NCI-H82 (cell line): ENCODE results near the gene ZC3H13.
A peak's percentile ranks its signal among the peaks of the same experiment; 100 is the strongest.

Experiments used
- DNase-seq: peaks from one replicate; lab custom pipeline; 2025; lab: John Stamatoyannopoulos, UW

The ZC3H13 gene

DNA sequence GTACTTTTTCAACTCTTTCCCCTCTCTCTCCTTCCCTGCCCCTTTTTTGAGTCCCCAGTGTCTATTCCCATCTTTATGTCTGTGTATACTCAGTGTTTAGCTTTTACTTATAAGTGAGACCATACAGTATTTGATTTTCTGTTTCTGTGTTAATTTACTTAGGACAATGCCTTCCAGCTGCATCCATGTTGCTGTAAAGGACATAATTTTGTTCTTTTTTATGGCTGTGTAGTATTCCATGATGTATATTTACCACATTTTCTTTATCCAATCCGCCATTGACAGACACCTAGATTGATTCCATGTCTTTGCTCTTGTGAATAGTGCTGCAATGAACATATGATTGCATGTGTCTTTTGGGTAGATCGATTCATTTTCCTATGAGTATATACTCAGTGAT, 10.7 kb upstream of the ZC3H13 start:
- no peak for DNase-seq

DNA sequence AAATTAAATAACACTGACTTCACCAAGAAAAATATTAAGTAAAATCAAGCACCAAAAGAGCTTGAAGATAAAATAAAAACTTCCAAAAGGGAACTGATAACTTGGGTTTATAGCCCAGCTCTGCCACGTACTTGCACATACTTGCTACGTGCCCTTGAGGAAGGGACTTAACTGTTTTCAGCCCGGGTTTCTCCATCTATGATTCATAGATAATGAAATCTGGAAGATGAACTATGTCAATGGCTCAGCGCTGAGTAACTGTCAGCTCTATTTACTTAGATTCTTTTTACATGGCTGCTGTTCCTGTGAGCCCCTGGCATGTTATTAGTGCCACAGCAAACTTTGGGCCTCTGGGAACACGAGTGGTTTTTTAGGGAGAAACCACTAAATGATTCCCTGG, 9.6 kb upstream of the ZC3H13 start:
- DNase-seq: no peak

DNA sequence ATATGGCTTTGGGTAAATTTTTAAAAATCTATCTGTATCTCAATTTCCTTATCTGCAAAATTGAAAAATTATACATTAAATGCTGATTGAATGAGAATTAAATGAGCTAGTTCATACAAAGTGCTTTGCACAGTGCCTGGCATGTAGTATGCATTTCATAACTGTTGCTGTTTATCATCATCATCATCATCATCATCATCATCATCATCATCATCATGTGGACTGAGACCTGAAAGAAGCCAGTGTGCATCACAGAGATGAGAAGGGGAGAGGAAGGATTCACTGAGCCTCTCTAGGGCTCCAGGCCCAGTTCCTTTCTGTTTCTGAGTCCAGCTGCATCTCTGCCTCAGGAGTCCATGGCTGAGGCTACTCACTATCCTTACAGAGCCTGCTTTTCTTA, 6.9 kb upstream of the ZC3H13 start:
- DNase-seq: no peak

DNA sequence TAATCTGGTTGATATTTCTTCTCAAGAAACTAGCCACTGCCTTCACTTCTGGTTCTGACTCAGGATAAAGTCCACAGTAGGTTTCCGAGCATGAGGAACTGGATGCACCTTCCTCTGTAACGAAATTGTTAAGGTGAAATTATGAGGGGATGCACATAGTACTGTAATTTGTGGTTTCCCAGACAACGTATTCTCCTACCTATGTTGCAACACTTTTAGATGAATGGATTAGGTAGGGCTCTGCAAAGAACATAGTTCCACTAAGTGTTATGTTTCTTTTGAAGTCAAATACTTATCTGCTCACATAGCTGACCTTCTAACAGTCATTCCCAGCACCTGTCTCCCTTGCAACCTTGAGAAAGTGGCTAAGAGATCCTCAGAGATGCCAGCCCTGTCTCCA, 5.7 kb upstream of the ZC3H13 start:
- no peak for DNase-seq

DNA sequence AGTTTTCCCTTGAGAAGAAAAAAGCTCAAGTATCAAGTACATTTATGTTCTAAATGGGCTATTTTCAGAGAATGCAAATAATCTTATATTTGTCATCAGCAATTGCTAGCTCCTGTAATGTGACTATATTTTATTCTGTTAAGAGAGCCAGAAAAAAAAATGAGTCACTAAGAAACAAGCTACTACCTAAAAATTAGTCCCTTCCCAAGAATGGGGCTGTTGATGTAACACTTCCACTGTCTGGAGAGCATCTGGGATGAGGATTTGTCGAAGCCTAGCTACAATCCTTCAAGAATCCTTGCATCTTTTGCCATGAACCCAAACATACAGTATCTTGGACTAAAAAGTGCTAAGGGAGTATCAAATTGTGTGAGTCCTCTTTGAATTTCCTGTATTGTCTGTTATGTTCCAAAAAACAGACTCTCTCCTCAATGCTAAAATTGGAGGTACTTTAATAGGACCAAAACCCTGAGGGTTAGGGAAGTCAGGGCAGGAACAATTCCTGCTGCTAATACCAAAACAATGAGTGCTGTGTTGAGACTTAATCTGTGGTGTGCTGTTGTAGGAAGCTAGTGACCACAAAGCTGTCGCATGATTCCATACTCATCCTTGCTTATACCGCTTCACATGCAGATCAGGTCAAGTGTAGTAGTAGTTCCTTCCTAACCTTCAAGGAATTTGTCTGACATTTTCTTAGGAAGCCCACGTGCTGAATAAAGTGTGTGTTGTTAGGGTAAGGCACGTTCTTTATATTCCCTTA, 4.9 kb upstream of the ZC3H13 start:
- DNase-seq: peak; percentile 44

DNA sequence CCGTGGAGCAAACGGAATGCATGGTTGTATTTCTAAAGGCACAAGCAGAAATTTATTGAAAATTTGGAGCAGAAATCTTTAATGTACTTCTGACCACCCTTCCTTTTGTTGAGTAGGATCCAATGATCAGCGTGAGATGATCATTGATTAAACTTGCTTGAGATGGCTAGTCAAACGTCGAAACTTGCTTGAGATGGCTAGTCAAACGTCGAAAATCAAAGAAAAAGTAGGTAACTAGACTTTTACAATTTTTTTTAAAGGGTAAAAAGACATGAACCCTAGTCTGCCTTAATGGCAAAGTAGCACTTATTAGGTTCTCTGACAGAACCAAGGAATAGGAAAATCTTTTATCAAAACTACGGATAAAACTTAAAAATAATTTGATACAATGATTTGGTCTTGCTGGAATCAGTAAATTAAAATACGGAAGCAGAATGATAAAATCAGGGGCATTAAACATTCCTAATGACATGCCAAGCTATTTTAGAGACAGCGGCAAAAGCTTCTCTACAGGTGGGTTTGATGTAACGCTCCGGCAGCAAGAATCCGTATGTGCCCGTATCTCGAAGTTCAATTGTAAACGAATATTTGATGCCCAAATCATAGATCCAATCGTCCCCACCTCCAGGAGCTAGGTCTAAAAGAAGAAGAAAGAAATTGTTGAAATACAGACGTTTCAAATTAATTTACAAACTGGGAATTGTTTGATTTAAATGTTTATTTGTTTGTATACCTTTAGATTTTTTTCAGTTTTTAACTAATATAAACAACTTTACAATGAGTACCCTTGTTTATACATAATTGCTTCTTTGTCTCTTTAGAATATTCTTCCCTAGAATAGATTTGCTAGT, 841 bp upstream of the ZC3H13 start:
- peak; percentile 32 for DNase-seq

DNA sequence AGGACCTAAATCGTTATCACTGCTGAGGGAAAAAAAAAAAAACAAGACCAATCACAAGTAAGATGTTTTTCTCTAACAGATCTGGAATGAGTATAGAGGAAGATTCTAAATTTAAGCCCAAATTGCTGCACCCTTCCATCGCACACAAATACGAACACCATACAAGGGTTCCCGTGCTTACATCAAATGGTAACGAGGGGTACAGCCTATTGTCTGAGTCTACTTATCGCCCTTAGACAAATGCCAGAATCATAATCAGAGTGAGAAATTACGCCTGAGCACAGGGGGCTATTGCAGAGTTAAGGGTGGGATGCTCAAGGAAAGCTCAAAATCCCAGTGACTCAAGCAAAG, 603 bp downstream of the ZC3H13 start:
- no peak for DNase-seq

DNA sequence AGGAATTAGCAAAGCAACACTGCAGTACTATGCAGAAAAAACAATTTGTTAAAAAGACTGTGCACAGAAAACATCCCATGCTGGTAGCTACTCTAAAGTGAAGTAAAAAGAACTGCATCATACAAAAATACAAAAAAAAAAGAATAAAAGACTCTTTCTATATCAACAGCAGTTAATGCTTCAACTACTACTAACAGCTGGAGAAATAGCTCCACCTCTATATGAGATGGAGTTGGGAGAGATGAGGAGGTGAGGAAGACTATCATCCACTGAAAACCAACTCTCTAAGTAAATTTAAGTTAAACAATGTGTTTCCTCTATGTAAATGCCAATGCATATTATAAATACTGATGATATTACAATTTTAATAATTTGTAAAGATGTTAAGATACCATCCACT, 1.8 kb downstream of the ZC3H13 start:
- DNase-seq: no peak

DNA sequence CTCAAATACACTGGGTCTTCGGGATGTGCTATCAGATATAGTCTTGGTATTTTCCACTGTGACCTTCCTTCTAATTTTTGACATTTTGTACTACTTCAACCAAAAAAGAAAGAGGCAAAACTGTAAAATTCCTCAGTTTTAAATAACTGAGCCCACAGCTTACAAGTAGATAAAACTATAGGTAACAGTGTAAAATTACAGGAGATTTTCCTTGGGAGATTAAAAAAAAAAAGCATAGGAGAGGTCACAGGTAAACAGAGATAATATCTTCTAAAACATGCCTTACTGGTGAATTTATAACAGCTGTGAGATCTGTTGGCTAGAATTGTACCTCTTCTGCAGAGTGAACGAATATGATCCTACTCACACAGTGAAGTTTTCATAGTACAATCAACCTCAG, 7.1 kb downstream of the ZC3H13 start:
- no peak for DNase-seq

DNA sequence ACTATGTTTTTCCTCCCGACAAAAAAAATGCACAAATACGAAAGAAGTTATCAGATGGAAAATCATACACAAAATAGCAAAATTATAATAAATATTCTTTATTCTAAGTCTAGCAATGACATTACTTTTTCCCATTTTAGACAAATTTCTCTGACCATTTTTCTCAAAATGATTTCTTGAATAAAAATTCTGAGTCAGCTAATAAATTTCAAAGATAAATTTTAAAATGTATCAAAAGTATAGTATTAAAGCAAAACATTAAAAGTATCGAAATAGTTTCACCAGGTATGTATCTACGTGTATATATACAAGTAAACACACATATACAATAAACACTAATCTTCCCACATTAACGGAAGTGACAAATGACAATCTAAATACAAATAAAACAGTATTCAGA, 8.9 kb downstream of the ZC3H13 start:
- DNase-seq: no peak

DNA sequence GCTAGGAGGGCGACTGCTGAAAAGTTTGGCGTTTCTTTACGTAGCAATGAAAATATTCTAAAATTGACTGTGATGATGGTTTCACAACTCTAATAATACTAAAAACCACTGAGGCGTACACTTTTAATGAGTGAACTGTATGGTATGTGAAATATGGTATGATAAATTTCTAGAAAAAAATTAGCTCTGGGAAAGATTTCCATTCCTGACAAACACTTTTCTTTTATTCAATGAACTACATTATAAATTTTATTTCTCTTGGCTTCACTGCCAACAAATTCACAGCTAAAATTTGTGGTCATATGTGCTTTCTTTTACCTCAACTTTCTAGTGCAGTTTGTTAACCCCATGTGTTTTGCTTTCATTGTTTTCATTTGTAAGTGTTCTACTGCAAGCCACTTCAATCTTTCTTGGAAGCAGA, 11.1 kb downstream of the ZC3H13 start:
- no peak for DNase-seq

DNA sequence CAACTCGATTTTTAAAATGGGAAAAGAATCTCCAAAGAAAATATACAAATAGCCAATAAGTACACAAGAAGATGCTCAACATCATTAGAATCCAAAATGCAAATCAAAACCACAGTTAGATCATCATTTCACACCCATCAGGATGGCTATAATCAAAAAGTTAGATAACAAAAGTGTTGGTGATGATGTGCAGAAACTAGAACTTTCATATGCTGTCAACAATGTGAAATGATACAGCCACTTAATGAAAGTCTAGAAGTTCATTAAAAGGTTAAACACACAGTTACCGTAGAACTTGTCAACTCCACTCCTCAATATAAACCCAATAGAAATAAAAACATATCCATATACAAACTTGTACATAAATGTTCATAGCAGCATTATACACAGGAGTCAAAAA, 11.8 kb downstream of the ZC3H13 start:
- no peak for DNase-seq

DNA sequence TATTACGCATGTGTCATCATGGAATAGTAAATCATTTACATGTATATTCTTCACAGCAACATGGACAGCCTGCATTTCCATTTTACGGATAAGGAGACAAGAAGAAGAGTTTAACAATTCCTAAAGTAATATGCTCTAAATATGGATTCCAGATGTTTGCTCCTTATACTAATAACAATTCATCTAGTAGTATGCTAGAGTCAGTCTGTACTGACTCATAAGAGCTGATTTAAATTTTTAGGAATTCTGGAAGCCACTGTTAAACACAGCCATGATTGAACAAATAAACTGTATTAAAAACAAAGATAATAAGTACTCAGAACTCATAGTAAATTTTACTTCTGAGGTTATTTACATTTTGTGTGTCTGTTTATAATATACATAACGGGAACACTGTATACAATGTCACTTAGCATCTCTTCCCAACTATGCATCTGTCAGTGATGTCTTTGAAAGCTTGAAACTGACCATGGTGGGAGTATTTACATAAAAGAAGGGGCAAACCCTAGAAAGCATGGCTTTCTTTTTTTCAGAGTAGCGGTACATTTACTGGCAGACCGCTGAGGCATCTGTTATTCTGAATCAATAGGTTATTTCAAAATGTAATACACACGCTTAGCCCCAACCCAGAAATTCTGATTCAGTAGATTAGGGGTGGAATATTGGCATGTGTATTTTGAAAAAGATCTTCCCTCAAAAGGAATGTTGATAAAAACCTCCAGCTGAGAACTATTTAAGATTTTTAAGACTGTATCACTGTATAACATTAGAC, 12.9 kb downstream of the ZC3H13 start:
- no peak for DNase-seq

DNA sequence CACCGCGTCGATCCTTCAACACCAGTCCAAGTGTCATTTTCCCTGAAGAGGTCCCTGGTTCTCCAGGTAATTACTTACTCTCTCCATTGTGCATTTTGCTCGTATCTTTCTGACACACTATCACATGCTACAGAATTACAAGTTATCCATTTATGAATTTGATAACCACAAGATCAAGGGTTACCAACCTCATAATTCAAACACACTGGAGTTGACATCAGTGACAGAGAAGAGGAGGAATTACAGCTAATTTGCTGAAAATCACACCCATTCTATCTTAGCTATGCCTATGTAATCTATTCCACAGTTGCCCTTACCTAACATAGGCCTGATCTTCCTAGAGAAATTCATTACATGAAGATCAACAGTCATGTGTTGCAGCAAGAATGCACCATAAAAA, 14.2 kb downstream of the ZC3H13 start:
- no peak for DNase-seq

DNA sequence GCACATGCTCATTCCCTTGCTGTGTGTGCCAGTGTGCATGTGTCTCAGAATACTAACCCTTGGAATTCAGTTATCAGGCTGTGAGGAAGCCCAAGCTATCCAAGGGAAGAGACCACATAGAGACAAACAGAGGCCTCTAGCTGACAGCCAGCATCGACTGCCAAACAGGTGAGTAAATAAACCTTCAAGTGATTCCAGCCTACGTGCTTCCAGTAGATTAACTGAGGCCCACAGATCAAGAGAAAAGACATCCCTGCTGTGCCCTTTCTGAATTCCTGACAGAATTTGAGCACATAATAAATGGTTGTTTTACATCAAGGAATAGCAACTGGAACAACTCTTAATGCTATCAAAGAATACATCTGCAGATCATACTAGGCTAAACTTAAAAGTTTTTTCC, 17.5 kb downstream of the ZC3H13 start:
- no peak for DNase-seq

DNA sequence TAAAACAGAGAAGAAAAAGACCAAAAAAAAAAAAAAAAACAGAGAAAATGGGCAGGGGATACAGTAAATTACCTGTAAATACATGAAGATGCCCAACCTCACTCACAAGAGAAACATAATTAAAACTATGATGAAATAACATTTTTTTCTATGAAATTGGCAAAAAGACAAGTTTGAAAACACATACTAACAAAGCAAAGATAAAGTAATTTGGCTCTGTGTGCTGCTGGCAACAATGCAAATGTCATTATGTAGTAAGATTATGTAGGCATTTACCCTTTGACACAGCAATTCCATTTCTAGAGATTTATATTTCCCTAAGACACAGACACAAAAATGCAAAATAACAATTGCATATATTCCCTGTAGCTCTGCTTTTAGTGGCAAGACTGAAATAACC, 20.2 kb downstream of the ZC3H13 start:
- no peak for DNase-seq

DNA sequence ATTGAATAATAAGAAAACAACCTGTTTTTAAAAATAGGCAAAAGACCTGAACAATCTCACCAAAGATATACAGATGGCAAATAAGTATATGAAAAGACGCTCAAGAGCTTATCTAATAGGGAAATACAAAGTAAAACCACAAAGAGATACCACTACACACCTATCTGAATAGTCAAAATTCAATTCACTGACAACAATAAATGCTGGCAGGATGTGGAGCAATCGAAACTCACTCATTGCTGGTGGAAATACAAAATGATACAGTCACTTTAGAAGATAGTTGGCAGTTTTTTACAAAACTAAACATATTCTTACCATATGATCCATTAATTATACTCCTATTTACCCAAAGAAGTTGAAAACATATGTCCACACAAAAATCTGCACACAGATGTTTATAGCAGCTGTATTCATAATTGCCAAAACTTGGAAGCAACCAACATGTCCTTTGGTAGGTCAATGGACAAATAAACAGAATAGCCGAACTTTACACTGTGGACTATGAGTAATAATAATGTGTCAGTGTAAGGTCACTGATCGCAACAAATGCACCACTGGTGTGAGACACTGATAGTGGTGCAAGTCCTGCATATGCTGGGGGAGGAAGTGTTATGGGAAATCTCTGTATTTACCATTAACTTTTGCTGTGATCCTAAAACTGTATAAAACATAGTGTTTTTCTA, 20.8 kb downstream of the ZC3H13 start:
- DNase-seq: no peak

DNA sequence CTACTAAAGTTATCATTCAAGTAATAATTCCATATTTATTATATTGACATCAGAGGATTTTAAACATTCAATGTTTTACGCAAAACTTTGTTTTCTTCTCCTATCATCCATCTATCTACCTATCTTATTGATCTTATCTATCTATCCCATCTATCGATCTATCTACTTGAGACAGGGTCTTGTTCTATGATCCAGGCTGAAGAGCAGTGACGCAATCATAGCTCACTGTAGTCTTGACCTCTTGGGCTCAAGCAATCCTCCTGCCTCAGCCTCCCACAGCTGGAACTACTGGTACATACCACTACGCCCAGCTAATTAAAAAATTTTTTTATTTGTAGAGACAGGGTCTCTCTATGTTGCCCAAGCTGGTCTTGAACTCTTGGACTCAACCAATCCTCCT, 27.4 kb downstream of the ZC3H13 start:
- DNase-seq: no peak

DNA sequence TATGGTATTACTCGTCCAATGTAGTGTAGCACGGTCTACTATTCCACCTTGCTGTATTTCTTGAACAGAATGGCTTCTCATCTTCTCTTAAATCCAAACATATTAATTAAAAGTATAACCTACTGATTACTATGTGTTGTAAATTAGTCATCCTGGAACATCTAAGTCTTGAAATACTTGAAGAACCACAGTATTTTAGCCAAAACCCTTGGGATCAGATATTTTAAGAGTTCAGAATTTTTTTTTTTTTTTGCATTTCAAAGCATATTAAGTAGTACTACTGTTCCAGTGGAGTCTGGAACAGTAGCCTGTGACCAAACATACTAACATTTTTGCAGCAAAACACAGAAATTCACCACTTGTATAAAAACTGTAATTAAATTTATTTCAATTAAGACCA, 30.1 kb downstream of the ZC3H13 start:
- DNase-seq: no peak

DNA sequence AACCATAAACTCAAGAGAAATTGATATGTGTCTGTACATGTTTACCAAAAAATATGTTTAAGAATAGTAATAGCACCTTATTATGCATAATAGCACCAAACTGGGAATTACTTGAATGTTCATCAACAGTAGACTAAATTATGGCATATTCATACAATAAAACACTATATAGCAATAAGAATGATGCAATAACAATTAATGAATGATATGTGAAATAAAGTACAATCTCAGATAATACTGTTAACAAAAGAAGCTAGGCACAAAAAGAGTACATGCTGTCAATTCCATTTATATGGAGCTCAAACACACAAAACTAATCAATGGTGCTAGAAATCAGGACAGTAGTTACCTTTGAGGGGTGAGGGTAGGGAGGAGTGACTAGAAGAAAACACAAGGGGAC, 36.3 kb downstream of the ZC3H13 start:
- DNase-seq: no peak

DNA sequence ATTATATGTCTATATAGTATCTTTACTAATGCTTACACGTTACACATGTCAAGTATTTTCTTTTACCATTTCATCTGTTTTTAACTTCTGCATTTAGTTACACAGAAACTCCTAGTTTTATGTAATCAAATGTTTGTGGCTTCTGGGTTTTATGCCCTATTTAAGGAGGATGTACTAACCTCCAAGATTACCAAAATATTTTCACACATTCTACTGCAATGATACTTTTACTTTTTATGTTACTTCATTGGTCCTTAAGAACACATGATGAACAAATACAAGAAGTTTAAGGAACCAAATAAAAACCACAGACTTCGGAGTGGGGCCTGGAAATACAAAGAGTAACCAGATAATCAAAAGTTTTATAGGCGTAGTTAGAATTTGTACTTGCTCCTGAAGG, 37.2 kb downstream of the ZC3H13 start:
- no peak for DNase-seq

DNA sequence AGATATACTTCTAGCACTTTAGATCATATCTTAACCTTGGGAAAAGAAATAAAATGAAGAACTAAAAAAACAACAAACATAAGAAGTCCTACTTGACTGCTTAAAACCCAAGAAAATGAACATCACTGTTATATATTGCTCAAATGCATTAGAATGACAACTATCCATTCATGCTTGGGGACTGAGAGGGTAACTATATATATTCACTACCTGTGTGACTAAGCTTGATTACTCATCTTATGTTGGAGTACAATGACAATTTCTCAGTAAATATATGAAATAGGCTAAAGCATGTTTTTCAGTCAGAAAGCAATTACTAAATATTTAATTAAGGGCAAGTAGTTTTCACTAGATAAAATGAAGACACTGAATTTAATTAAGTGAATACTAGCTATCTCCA, 40.1 kb downstream of the ZC3H13 start:
- no peak for DNase-seq
